Fibroblast of the aortic adventitia (primary cell): ENCODE data around the gene PRKAR2A. TPM values are rescaled to one million over a fixed set of nuclear protein-coding genes. Genes with fewer than 3 reads are reported as not detected.

Experiments
- DNase-seq: peaks from one replicate; pipeline ENCODE4 v3.0.0-alpha.2; 2010; ENCODE audit warnings: low read depth
- H3K4me3 ChIP-seq: 2 replicates; pipeline ENCODE4 v1.5.1; 2011; ENCODE audit warnings: low read depth, mild to moderate bottlenecking, control low read depth, low read length, moderate library complexity
- total RNA-seq: library from RNA; depleted of rRNA; stranded (reverse); fragments of >200 nt; gene quantifications from 2 replicates; pipeline ENCODE4 v1.2.3, GENCODE V29; 2012; ENCODE audit warnings: low replicate concordance
- TF ChIP-seq, protein P1 (sequence below): IDR thresholded peaks from 2 replicates; pipeline ENCODE4 v1.5.1; 2011; ENCODE audit warnings: mild to moderate bottlenecking, low read length, control low read depth, inconsistent platforms; ENCODE audit not compliant: insufficient read depth

Gene PRKAR2A
- total RNA-seq, 1 donor, result 43.4 TPM

DNA sequence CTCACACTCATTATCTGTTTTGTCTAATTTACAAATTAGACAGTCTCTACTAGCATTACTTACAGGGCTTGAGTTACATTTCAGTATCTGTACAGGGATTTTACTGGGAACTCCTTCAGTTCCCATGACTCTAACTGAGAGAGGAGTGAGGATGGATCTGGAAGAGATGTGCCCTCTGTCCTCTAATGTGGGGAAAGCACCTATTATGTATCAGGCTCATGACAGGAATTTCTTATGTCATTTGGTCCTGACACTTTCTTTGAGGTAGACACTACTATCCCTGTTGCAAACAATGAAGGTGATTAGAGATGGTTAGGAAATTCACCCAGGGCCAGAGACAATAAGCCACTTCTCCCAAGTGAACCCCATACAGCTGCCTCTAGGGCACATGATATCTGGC, 151.1 kb downstream of the PRKAR2A start:
- no peak overlapping the region for H3K4me3 ChIP-seq
- TF ChIP-seq, protein P1, sequence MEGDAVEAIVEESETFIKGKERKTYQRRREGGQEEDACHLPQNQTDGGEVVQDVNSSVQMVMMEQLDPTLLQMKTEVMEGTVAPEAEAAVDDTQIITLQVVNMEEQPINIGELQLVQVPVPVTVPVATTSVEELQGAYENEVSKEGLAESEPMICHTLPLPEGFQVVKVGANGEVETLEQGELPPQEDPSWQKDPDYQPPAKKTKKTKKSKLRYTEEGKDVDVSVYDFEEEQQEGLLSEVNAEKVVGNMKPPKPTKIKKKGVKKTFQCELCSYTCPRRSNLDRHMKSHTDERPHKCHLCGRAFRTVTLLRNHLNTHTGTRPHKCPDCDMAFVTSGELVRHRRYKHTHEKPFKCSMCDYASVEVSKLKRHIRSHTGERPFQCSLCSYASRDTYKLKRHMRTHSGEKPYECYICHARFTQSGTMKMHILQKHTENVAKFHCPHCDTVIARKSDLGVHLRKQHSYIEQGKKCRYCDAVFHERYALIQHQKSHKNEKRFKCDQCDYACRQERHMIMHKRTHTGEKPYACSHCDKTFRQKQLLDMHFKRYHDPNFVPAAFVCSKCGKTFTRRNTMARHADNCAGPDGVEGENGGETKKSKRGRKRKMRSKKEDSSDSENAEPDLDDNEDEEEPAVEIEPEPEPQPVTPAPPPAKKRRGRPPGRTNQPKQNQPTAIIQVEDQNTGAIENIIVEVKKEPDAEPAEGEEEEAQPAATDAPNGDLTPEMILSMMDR, result no peak
- no peak for DNase-seq

Other genes with a start within 250 kb of the PRKAR2A start
- gene UQCRC1, start 238.2 kb downstream of the PRKAR2A start, total RNA-seq, result 97.2 and 196 TPM in 2 replicates
- gene TMEM89, start 226.1 kb downstream of the PRKAR2A start, total RNA-seq, result not detected in 2 replicates
- gene SLC26A6, start 212.4 kb downstream of the PRKAR2A start, total RNA-seq, result 11.6 and 19.5 TPM in 2 replicates
- gene CELSR3, start 185.0 kb downstream of the PRKAR2A start, total RNA-seq, result 0.81 and 0.98 TPM in 2 replicates
- gene NCKIPSD, start 162.0 kb downstream of the PRKAR2A start, total RNA-seq, result 8.1 and 20.0 TPM in 2 replicates
- gene IP6K2, start 130.7 kb downstream of the PRKAR2A start, total RNA-seq, result 35.7 and 44.3 TPM in 2 replicates
- gene SLC25A20, start 51.0 kb upstream of the PRKAR2A start, total RNA-seq, result 17.7 and 20.9 TPM in 2 replicates
- 68.6 and 106 TPM in 2 replicates for gene ARIH2, start 71.0 kb upstream of the PRKAR2A start, total RNA-seq
- 22.2 and 49.1 TPM in 2 replicates for gene P4HTM, start 142.4 kb upstream of the PRKAR2A start, total RNA-seq
- gene WDR6, start 159.5 kb upstream of the PRKAR2A start, total RNA-seq, result 65.4 and 99.8 TPM in 2 replicates
- 32.6 and 46.4 TPM in 2 replicates for gene DALRD3, start 170.7 kb upstream of the PRKAR2A start, total RNA-seq
- 22.1 and 41.0 TPM in 2 replicates for gene NDUFAF3, start 174.2 kb upstream of the PRKAR2A start, total RNA-seq
- 313 and 402 TPM in 2 replicates for gene IMPDH2, start 181.5 kb upstream of the PRKAR2A start, total RNA-seq
- 33.8 and 75.3 TPM in 2 replicates for gene QRICH1, start 246.2 kb upstream of the PRKAR2A start, total RNA-seq